ENCODE data around the gene MYH3.

MYH3 gene

GRCh38 chr17:10687499-10687898 is 30.4 kb upstream of the MYH3 start:
- no peak overlapping the region for H3K4me3 ChIP-seq (ENCODE audit: insufficient read length, low read depth)
- no peaks in the 10 kb centered on the region for H3K4me1 ChIP-seq (ENCODE audit: insufficient read depth, insufficient read length)
- H3K27me3 ChIP-seq (ENCODE audit: insufficient read depth, insufficient read length), result no peaks in the 10 kb centered on the region
- H3K36me3 ChIP-seq (ENCODE audit: insufficient read depth, insufficient read length, low read length), result peaks cover 77% of the 10 kb centered on the region
- DNase-seq (ENCODE audit: low read depth, low spot score), result no peak
- no peak overlapping the region for H3K9ac ChIP-seq (ENCODE audit: insufficient read length, low read depth)
- H3K9me3 ChIP-seq (ENCODE audit: insufficient read depth, low read length), result no peaks in the 10 kb centered on the region
- no peak for TF ChIP-seq ZNF274 (IDR thresholded peaks at IDR 0.05; ENCODE audit: low read depth, low read length)
- no peak for TF ChIP-seq SUZ12 (IDR thresholded peaks at IDR 0.05; ENCODE audit: extremely low read depth, insufficient read depth, insufficient read length)

GRCh38 chr17:10683853-10684252 is 26.7 kb upstream of the MYH3 start:
- no peaks in the 10 kb centered on the region for H3K27me3 ChIP-seq (ENCODE audit: insufficient read depth, insufficient read length)
- no peaks in the 10 kb centered on the region for H3K9me3 ChIP-seq (ENCODE audit: insufficient read depth, low read length)
- no peak for TF ChIP-seq SUZ12 (IDR thresholded peaks at IDR 0.05; ENCODE audit: extremely low read depth, insufficient read depth, insufficient read length)
- H3K36me3 ChIP-seq (ENCODE audit: insufficient read depth, insufficient read length, low read length), result peaks cover 85% of the 10 kb centered on the region
- DNase-seq (ENCODE audit: low read depth, low spot score), result no peak
- H3K9ac ChIP-seq (ENCODE audit: insufficient read length, low read depth), result no peak overlapping the region
- no peaks in the 10 kb centered on the region for H3K4me1 ChIP-seq (ENCODE audit: insufficient read depth, insufficient read length)
- no peak overlapping the region for H3K4me3 ChIP-seq (ENCODE audit: insufficient read length, low read depth)

GRCh38 chr17:10681866-10682446 is 24.8 kb upstream of the MYH3 start:
- H3K9ac ChIP-seq (ENCODE audit: insufficient read length, low read depth), result no peak overlapping the region
- H3K4me3 ChIP-seq (ENCODE audit: insufficient read length, low read depth), result no peak overlapping the region
- no peaks in the 10 kb centered on the region for H3K9me3 ChIP-seq (ENCODE audit: insufficient read depth, low read length)
- TF ChIP-seq SUZ12 (IDR thresholded peaks at IDR 0.05; ENCODE audit: extremely low read depth, insufficient read depth, insufficient read length) (no peak), YY1 (IDR thresholded peaks at IDR 0.05; ENCODE audit: insufficient read depth, insufficient read length) (no peak), ZNF274 (IDR thresholded peaks at IDR 0.05; ENCODE audit: low read depth, low read length) (no peak)
- H3K36me3 ChIP-seq (ENCODE audit: insufficient read depth, insufficient read length, low read length), result peaks cover 84% of the 10 kb centered on the region
- H3K27me3 ChIP-seq (ENCODE audit: insufficient read depth, insufficient read length), result no peaks in the 10 kb centered on the region
- H3K4me1 ChIP-seq (ENCODE audit: insufficient read depth, insufficient read length), result no peaks in the 10 kb centered on the region
- DNase-seq (ENCODE audit: low read depth, low spot score), result no peak

GRCh38 chr17:10674704-10675103 is 17.6 kb upstream of the MYH3 start:
- Histone ChIP-seq H3K4me3 (ENCODE audit: insufficient read length, low read depth) (no peak overlapping the region), H3K36me3 (ENCODE audit: insufficient read depth, insufficient read length, low read length) (peaks cover 32% of the 10 kb centered on the region), H3K4me1 (ENCODE audit: insufficient read depth, insufficient read length) (no peaks in the 10 kb centered on the region), H3K27me3 (ENCODE audit: insufficient read depth, insufficient read length) (no peaks in the 10 kb centered on the region), H3K9ac (ENCODE audit: insufficient read length, low read depth) (no peak overlapping the region), H3K9me3 (ENCODE audit: insufficient read depth, low read length) (no peaks in the 10 kb centered on the region)
- no peak for TF ChIP-seq YY1 (IDR thresholded peaks at IDR 0.05; ENCODE audit: insufficient read depth, insufficient read length)
- TF ChIP-seq SUZ12 (IDR thresholded peaks at IDR 0.05; ENCODE audit: extremely low read depth, insufficient read depth, insufficient read length), result no peak
- no peak for TF ChIP-seq ZNF274 (IDR thresholded peaks at IDR 0.05; ENCODE audit: low read depth, low read length)
- no peak for DNase-seq (ENCODE audit: low read depth, low spot score)

GRCh38 chr17:10673312-10673711 is 16.2 kb upstream of the MYH3 start:
- H3K27me3 ChIP-seq (ENCODE audit: insufficient read depth, insufficient read length), result no peaks in the 10 kb centered on the region
- peaks cover 24% of the 10 kb centered on the region for H3K36me3 ChIP-seq (ENCODE audit: insufficient read depth, insufficient read length, low read length)
- no peaks in the 10 kb centered on the region for H3K9me3 ChIP-seq (ENCODE audit: insufficient read depth, low read length)
- H3K4me1 ChIP-seq (ENCODE audit: insufficient read depth, insufficient read length), result no peaks in the 10 kb centered on the region
- no peak for TF ChIP-seq YY1 (IDR thresholded peaks at IDR 0.05; ENCODE audit: insufficient read depth, insufficient read length)
- TF ChIP-seq SUZ12 (IDR thresholded peaks at IDR 0.05; ENCODE audit: extremely low read depth, insufficient read depth, insufficient read length), result no peak
- TF ChIP-seq ZNF274 (IDR thresholded peaks at IDR 0.05; ENCODE audit: low read depth, low read length), result no peak
- no peak overlapping the region for H3K4me3 ChIP-seq (ENCODE audit: insufficient read length, low read depth)
- no peak for DNase-seq (ENCODE audit: low read depth, low spot score)
- no peak overlapping the region for H3K9ac ChIP-seq (ENCODE audit: insufficient read length, low read depth)

GRCh38 chr17:10668775-10669174 is 11.7 kb upstream of the MYH3 start:
- Histone ChIP-seq H3K27me3 (ENCODE audit: insufficient read depth, insufficient read length) (no peaks in the 10 kb centered on the region), H3K4me3 (ENCODE audit: insufficient read length, low read depth) (no peak overlapping the region), H3K9me3 (ENCODE audit: insufficient read depth, low read length) (no peaks in the 10 kb centered on the region), H3K4me1 (ENCODE audit: insufficient read depth, insufficient read length) (no peaks in the 10 kb centered on the region), H3K36me3 (ENCODE audit: insufficient read depth, insufficient read length, low read length) (no peaks in the 10 kb centered on the region), H3K9ac (ENCODE audit: insufficient read length, low read depth) (no peak overlapping the region)
- TF ChIP-seq ZNF274 (IDR thresholded peaks at IDR 0.05; ENCODE audit: low read depth, low read length), result no peak
- no peak for TF ChIP-seq YY1 (IDR thresholded peaks at IDR 0.05; ENCODE audit: insufficient read depth, insufficient read length)
- no peak for TF ChIP-seq SUZ12 (IDR thresholded peaks at IDR 0.05; ENCODE audit: extremely low read depth, insufficient read depth, insufficient read length)
- no peak for DNase-seq (ENCODE audit: low read depth, low spot score)

- Histone ChIP-seq H3K4me1 (ENCODE audit: insufficient read depth, insufficient read length) (no peaks in the 10 kb centered on the region), H3K9ac (ENCODE audit: insufficient read length, low read depth) (no peak overlapping the region), H3K9me3 (ENCODE audit: insufficient read depth, low read length) (no peaks in the 10 kb centered on the region), H3K36me3 (ENCODE audit: insufficient read depth, insufficient read length, low read length) (no peaks in the 10 kb centered on the region), H3K4me3 (ENCODE audit: insufficient read length, low read depth) (no peak overlapping the region), H3K27me3 (ENCODE audit: insufficient read depth, insufficient read length) (no peaks in the 10 kb centered on the region)
- TF ChIP-seq YY1 (IDR thresholded peaks at IDR 0.05; ENCODE audit: insufficient read depth, insufficient read length) (no peak), SUZ12 (IDR thresholded peaks at IDR 0.05; ENCODE audit: extremely low read depth, insufficient read depth, insufficient read length) (no peak), ZNF274 (IDR thresholded peaks at IDR 0.05; ENCODE audit: low read depth, low read length) (no peak)
- DNase-seq (ENCODE audit: low read depth, low spot score), result no peak
Observed at GRCh38 chr17:10666906-10667305, 9.8 kb upstream of the MYH3 start.

- TF ChIP-seq YY1 (IDR thresholded peaks at IDR 0.05; ENCODE audit: insufficient read depth, insufficient read length) (no peak), ZNF274 (IDR thresholded peaks at IDR 0.05; ENCODE audit: low read depth, low read length) (no peak), SUZ12 (IDR thresholded peaks at IDR 0.05; ENCODE audit: extremely low read depth, insufficient read depth, insufficient read length) (no peak)
- no peak for DNase-seq (ENCODE audit: low read depth, low spot score)
- peaks cover 3% of the 10 kb centered on the region for H3K36me3 ChIP-seq (ENCODE audit: insufficient read depth, insufficient read length, low read length)
- no peaks in the 10 kb centered on the region for H3K4me1 ChIP-seq (ENCODE audit: insufficient read depth, insufficient read length)
- no peak overlapping the region for H3K9ac ChIP-seq (ENCODE audit: insufficient read length, low read depth)
- no peaks in the 10 kb centered on the region for H3K27me3 ChIP-seq (ENCODE audit: insufficient read depth, insufficient read length)
- no peaks in the 10 kb centered on the region for H3K9me3 ChIP-seq (ENCODE audit: insufficient read depth, low read length)
- H3K4me3 ChIP-seq (ENCODE audit: insufficient read length, low read depth), result no peak overlapping the region
Observed at GRCh38 chr17:10664571-10664970, 7.5 kb upstream of the MYH3 start.

All from NT2/D1 (cell line).